GM21447 (cell line): Measurements from ENCODE around the gene APOOL.
"Not testable (repeated sequence)": the region's sequence is repeated elsewhere in the genome, so short reads cannot be mapped to it uniquely, and the experiment has no call there.

Source experiments
- ATAC-seq: cut with Tn5 transposase; IDR thresholded peaks from one replicate; pipeline ENCODE4 v1.9.1; 2021; ENCODE audit not compliant: unreplicated experiment

APOOL gene, protein sequence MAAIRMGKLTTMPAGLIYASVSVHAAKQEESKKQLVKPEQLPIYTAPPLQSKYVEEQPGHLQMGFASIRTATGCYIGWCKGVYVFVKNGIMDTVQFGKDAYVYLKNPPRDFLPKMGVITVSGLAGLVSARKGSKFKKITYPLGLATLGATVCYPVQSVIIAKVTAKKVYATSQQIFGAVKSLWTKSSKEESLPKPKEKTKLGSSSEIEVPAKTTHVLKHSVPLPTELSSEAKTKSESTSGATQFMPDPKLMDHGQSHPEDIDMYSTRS

DNA sequence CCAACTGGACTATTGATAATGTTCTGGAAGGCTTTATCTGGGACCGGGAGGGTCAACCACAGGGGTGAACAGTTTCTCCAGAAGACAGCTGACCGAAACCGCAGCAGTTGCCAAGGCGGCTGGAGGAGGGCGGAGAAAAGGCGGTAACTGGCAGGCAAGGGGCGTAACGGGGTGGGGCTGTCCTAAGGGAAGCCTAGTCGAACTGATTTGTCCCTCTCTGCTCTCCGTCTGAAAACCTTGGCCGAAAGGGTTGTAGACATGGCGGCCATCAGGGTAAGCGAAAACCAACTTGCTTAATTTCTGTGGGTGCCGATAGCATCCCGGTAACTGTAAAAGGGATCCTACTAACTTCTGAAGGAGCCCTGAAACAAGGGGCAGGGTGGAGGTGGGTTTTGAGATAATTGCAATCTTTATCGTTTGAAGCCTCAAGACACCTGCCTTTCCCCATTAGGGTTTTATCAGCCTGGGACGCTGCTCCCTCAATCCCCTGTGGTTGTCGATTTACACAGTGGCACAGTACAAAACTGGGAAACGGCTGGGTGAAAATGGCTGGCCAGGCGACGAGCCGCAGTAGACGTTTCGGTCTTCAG, at the start of gene APOOL:
Gene APOOL, plus strand, starts transcription at position 223 of the 590 bp plus-strand sequence. Its CDS starts 36 bp downstream, at position 259.
- peak; percentile 97 for ATAC-seq

DNA sequence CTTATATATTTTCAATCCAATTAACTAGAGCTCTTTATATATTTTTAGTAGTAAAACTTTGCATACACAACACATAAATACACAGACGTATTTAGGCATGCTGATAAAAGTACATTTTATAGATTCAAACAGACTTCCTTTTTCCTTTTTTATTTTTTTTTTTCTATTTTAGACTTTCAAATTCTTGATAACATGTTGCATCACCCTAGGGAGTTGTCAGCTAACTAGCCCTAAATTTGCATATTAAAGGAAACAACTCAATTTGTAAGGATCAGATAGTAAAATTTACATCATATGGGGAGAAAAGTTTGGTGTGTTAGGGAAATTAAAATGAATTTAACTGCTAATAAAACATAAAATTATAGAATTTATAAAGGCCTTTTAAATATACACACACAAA, 47.4 kb upstream of the APOOL start:
- ATAC-seq = no peak

DNA sequence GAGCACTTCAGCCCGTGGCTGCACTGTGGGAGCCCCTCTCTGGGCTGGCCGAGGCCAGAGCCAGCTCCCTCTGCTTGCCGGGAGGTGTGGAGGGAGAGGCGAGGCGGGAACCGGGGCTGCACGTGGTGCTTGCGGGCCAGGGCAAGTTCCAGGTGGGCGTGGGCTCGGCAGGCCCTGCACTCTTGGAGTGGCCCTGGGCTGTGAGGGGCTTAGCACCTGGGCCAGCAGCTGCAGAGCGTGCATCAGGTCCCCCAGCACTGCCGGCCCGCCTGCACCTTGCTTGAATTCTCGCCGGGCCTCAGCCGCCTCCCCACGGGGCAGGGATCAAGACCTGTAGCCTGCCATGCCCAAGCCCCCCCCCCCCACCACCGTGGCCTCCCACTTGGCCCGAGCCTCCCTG, 28.9 kb upstream of the APOOL start:
- no peak for ATAC-seq

DNA sequence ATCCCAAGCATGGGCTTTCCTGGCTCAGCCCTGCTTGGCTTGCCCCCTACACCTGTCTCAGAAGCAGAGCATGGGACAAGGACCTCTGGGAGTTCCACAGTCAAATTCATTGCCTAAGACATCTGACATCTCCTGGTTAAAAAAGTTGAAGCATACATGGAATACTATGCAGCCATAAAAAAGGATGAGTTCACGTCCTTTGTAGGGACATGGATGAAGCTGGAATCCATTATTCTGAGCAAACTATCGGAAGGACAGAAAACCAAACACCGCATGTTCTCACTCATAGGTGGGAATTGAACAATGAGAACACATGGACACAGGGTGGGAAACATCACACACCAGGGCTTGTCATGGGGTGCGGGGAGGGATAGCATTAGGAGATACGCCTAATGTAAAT, 11.9 kb upstream of the APOOL start:
- not testable (repeated sequence) for ATAC-seq

DNA sequence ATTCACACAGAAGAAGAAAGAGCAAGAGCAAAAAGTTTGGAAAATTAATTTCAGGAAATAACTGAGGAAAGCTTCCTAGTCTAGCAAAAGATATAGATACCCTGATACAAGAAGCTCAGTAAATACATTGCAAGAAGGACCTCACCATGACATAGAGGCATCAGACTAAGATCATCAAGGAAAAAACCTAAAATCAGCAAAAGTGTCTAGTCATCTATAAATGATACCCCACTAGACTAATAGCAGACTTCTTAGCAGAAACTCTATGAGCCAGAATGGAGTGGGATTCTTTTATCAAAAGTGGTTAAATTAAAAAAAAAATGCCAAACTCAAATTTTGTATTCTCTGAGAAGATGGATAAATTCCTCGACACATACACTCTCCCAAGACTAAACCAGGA, 10.5 kb upstream of the APOOL start:
- ATAC-seq = no peak

DNA sequence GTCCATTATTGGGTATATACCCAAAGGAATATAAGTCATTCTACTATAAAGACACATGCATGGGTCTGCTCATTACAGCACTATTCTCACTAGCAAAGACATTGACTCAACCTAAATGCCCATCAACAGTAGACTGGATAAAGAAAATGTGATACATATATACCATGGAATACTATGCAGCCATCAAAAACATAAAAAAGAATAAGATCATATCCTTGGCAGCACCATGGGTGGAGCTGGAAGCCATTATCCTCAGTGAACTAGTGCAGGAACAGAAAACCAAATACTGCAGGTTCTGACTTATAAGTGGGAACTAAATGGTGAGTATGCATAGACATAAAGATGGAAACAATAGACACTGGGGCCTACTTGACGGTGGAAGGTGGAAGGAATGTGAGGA, 2.3 kb upstream of the APOOL start:
- no peak for ATAC-seq

DNA sequence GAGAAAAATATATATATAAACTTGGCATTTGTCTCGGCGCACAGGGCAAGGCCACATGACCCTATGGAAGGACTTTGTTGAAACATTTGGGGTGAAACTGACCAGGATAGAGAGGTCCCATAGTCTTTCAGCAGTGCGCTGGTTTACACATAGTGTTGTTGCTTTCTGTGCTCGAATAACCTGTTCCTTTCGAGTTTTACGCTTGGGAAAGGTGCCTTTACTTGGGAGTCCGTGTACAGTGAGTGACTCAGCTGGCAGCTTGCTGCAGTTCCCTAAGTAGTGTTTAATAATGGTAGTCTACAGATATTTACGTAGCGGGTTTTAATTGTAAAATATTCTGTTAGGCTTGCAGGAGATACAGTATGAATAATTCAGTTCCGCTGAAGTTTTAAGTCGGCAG, 578 bp downstream of the APOOL start:
- no peak for ATAC-seq

DNA sequence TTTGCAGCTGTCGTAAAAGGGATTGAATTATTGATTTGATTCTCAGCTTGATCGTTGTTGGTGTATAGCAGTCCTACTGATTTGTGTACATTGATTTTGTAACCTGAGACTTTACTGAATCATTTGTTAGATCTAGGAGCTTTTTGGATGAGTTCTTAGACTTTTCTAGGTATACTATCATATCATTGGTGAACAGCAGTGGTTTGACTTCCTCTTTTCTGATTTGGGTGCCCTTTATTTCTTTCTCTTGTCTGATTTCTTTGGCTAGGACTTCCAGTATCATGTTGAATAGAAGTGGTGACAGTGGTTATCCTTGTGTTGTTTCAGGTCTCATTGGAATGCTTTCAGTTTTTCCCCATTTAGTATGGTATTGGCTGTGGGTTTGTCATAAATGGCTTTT, 8.4 kb downstream of the APOOL start:
- no peak for ATAC-seq

DNA sequence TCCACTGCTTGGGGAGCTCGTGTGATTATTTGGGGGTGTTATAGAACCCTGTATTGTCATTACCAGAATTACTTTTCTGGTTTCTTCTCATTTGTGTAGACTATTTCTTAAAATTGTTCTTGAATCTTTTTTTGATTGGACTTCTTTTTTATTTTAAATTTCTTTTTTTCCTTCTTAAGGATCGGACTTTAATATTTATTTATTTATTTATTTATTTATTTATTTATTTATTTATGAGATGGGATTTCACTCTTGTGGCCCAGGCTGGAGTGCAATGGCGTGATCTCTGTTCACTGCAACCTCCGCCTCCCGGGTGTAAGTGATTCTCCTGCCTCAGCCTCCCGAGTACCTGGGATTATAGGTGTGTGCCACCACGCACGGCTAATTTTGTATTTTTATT, 11.7 kb downstream of the APOOL start:
- ATAC-seq = not testable (repeated sequence)

DNA sequence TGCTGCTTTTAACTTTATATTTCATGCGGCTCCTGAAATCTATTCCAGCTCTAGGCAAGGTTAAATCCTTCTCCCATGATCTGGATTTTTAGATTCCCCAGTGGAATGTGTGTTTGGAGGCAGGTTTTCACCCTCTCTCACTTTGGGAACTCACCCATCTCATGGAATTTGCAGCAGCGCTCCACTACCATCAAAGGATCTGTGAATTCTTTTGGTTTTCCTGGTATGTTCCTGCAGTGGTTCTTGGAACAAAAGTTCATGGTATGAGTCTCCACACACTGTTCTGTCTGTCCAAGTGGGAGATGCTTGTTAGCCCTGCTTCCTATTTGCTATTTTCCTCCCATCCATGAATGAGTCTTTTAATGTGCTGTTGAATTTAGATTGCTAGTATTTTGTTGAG, 14.0 kb downstream of the APOOL start:
- no peak for ATAC-seq

DNA sequence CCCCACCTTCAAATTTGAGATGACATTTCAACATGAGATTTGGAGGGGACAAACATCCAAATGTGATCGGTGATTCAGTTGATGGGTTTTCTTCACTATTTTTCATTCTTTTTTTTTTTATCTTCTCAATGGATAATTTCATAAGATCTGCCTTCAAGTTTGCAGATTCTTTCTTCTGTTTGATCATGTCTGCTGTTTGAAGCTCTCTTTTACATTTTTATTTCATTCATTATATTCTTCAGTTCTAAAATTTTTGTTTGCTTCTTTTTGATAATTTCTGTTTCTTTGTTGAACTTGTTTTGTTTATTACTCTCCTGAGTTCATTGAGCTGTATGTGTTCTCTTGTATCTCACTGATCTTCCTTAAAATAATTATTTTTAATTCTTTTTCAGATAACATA, 14.8 kb downstream of the APOOL start:
- ATAC-seq = no peak

DNA sequence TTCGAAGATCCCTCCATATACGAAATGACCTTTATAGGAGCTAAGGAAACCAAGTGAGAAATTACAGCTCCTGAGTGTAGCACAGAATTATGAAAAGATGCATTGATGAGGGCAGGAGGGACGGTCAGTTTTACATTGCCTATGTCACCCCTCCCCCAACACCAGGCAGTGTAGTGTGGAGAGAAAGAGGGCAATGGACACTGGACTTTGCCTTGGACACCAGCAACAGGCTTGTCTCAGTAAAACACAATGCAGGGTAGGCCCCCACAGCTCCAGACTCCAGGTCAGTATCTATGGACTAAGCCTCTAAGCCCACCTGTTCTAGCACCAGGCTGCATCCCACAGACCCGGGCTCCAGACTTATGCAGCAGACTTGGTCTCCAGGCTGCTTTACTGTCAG, 16.5 kb downstream of the APOOL start:
- ATAC-seq = no peak

DNA sequence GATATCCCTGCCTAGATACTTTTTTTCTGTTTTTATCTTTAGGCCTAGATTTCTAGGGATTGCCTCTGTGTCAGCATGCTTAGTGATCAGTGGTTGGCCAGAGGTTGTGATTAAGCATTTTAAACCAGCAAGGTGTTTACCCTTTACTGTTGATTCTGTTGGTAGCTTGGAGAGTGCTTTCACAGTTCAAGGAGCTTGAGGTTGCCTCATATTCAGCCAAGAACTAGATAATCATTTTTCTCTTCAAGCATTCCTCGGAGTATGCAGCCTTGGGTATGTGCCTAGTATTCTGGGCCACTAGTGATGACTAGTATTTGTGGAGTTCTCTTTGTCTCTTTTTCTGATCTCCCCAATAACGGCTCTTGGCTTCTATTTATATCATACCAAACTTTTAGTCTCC, 20.4 kb downstream of the APOOL start:
- no peak for ATAC-seq

DNA sequence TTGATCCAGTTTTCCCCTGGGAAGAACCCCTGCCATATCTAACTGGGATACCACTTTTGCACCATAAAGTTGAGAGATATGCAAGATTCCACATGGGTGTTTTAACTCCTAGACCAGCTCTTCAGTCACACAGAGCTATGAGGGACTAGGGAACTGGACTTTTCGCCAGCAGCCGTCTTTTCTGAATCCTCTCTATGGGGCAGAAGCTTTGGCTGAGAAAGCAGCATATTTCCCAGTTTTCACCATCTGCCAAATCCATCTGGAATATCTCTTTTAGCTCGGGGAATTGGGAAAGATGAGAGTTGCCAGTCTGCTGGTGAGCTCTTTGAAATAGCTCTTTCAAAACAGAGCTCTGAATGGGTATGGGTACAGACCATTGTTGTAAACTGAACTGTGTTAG, 20.9 kb downstream of the APOOL start:
- no peak for ATAC-seq

DNA sequence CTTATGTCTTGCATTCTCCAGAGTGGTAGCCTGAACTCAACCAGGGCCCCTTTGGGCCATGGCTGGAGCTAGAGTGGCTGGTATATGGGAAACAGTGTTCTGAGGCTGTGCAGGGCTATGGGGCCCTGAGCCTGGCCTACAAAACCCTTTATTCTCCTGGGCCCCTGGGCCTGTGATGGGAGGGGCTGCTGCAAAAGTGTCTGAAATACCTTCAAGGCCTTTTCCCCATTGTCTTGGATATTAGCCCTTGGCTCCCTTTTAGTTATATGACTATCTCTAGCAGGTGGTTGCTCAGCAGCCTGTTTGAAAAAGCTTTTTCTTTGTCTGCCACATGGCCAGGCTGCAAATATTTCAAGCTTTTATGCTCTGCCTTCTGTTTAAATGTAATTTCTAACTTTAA, 22.5 kb downstream of the APOOL start:
- ATAC-seq = no peak

DNA sequence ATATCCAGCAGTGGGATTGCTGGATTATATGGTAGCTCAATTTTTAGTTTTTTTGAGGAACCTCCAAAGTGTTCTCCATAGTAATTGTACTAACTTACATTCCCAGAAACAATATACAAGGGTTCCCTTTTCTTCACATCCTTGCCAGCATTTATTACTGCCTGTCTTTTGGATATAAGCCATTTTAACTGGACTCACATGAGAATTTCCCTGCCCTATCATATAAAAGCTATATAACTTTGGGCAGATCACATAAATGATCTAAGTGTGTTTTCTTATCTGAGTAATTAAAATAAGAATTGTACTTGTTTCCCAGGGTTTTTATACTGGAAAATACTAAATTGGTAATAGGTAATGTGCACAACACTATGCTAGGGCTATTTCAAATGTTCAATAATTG, 25.4 kb downstream of the APOOL start:
- no peak for ATAC-seq

DNA sequence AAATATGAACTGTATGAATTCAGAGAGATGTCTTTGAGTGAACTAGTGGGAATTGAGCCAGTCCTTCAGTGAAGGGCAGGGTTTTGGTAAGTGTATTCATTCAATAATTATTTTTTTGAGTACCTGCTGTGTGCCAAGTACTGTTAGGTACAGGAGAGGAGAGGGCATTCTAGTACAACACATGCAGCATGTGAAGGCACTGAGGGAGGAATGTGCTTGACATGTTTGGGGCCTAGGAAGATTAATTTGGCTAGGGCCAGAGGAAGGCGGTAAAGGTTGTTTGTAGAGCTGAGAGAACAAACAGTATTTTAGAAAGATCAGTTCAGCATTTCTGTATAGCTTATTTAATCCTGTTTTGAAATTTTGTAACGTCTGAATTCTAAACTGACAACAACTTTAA, 27.8 kb downstream of the APOOL start:
- ATAC-seq = no peak

DNA sequence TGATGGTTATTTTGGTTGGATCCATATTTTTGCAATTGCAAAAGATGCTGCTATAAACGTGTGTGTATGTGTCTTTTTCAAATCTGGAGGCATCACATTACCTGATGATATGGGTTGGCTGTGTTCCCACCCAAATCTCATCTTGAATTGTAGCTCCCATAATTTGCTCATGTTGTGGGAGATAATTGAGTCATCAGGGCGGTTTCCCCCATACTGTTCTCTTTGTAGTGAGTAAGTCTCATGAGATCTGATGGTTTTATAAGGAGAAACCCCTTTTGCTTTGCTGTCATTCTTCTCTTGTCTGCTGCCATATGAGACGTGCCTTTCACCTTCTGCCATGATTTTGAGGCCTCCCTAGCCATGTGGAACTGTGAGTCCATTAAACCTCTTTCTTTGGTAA, 33.4 kb downstream of the APOOL start:
- no peak for ATAC-seq

DNA sequence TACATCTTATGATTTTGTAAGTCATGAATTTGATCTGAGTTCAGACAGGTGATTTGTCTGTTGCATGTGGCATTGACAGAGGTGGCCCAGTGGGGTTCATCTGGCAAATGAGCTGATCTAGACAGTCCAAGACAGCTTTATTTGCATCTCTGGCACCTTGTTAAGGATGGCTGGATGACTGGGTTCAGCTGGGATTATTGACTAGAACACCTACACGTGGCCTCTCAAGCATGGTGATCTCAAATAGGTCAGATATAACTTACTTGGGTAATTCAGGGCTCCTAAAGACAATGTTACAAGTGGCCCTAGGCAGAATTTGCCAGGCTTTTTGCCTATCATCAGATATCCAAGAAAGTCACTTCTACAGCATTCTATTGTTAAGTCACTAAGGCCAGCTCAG, 48.0 kb downstream of the APOOL start:
- ATAC-seq = no peak

DNA sequence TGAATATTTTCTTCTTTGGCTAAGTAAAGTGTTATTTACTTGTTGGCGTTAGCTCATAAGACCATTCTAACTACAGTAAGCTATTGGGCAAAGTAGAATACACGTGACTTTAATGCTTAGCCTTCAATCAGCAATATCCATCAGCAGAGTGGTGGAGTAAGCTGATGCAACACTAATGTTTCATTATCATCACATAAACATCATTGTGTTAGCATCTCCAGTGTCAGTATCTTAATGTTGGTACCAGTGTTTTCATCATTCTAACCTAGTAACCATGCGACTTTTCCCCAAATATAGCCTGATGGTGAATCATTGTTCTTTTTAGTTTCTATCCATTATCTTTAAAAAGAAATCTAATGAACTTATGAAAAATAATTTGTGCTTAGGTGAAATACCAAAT, 48.5 kb downstream of the APOOL start:
- no peak for ATAC-seq

DNA sequence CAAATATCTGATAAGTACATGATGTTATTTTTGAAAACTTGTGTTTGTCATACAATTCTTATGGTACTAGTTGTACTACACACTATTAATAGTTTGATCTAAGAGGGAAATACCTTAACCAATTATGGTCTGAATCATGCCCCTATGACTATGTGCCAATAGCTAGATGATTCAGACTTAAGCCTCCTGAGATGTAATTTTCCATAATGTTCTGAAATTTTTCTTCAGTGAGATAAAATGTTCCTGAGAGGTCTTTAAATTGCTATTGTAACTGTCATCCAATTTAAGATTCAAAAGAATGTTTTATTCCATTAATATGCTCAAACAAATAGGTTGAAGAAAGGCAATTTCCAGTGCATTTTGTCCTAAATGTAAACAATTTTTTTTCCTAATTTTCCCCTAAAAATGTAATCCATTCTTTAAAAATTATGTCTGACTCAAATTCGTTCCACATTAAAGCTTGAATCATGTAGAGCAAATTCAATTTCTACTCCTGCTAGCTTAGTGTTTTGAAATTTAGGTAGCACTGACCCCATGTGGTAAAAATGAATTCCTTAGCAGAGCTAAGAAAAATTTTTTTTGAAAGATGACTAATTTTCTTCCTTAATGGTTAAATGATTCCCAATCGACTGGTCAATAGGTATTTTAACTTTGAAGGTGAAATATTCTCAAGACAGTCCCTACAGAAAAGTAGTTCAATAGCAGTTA, 49.1 kb downstream of the APOOL start:
- ATAC-seq = peak; percentile 50

DNA sequence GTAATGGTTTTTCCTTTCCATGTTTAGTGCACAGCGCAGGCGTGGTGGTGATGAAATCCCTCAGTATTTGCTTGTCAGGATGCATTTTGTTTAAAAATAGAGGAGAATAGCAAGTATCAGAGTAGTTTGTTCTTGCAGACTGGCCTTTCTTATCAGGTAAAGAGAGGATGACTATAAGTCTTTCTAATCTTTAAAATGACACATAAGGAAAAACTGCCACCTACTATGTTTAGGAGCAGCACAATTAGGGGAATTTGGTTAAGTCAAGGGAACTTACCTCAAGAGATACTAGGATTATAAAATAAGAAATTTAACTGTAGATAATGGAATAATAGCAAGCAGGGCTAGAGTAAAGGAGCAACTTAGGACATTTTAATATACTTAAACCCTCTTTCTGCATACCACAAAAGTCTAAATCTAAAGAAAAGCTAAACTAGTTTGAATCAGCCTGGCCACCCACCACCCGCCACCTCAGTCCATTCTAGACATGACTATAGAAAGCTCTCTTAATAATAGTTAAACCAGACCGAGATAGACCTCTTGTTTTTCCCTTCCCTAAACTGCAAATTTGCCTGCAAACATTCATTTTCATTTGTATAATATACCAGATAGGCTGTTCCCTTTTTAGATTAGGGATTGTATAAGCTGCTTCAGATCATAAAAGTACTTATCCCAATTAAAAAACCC, 62.0 kb downstream of the APOOL start:
- no peak for ATAC-seq
